Parathyroid adenoma (tissue), 2 donors: Measurements from ENCODE around the gene BTAF1.

ENCODE experiments used
- H2AFZ ChIP-seq: fragments of 300-600 bp; sonication (generic); one replicate; pipeline ENCODE4 v1.7.0; 2017; ENCODE audit warnings: antibody characterized with exemption, mild to moderate bottlenecking
- H3K27ac ChIP-seq: fragments of 300-600 bp; sonication (generic); one replicate; pipeline ENCODE4 v1.7.0; 2017
- H3K27me3 ChIP-seq: fragments of 300-600 bp; sonication (generic); one replicate; pipeline ENCODE4 v1.7.0; 2017; ENCODE audit warnings: low read length; ENCODE audit not compliant: control insufficient read depth, insufficient read depth
- H3K36me3 ChIP-seq: fragments of 300-600 bp; sonication (generic); one replicate; pipeline ENCODE4 v1.7.0; 2017; ENCODE audit warnings: low read length; ENCODE audit not compliant: control insufficient read depth, insufficient read depth
- H3K4me1 ChIP-seq: fragments of 300-600 bp; sonication (generic); one replicate; pipeline ENCODE4 v1.7.0; 2017; ENCODE audit warnings: control low read depth
- H3K4me2 ChIP-seq: fragments of 300-600 bp; sonication (generic); one replicate; pipeline ENCODE4 v1.7.0; 2017; ENCODE audit warnings: low read length
- H3K4me3 ChIP-seq: fragments of 300-600 bp; sonication (generic); one replicate; pipeline ENCODE4 v1.7.0; 2017; ENCODE audit warnings: low read depth, low read length
- H3K79me2 ChIP-seq: fragments of 300-600 bp; sonication (generic); one replicate; pipeline ENCODE4 v1.7.0; 2017; ENCODE audit warnings: control low read depth
- H3K9ac ChIP-seq: fragments of 300-600 bp; sonication (generic); one replicate; pipeline ENCODE4 v1.7.0; 2017; ENCODE audit warnings: mild to moderate bottlenecking
- H3K9me3 ChIP-seq: fragments of 300-600 bp; sonication (generic); one replicate; pipeline ENCODE4 v1.7.0; 2017; ENCODE audit warnings: low read length; ENCODE audit not compliant: control insufficient read depth
- TF ChIP-seq, protein P1 (sequence below): fragments of 300-600 bp; sonication (generic); IDR thresholded peaks from one replicate; pipeline ENCODE4 v1.7.0; 2017; ENCODE audit warnings: antibody characterized with exemption, mild to moderate bottlenecking
- donor health status: primary hyperparathyroidism.

BTAF1 gene

DNA sequence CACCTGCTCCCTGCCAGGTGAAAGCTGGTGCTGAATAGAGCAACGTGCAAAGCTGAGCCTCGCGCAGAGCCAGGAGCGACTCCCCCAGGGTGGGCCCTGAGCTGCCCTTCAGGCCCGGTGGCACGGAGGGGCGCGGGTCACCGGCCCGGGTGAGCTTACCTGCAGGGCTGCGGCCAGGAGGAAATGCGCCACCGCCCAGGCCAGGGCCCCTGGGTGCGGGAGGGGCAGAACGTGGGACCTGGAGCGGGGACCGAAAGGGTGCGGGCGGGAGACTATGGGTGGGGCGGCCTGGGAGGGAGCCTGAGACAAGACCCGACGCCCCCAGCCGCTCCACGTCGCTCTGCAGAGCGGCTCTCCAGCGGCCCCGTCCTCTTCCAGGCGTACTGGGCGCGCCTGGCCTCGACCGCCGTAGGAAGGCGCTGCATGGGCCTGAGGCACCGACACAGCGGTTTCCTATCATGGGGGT lies 122.1 kb downstream of the BTAF1 start:
- Histone ChIP-seq H3K4me3 (no peak overlapping the region), H3K36me3 (no peaks in the 10 kb centered on the region), H3K9ac (no peak overlapping the region), H3K27me3 (no peaks in the 10 kb centered on the region), H2AFZ (no peak overlapping the region), H3K9me3 (no peaks in the 10 kb centered on the region), H3K4me1 (no peaks in the 10 kb centered on the region), H3K4me2 (no peak overlapping the region), H3K79me2 (no peaks in the 10 kb centered on the region), H3K27ac (no peak overlapping the region)
- TF ChIP-seq, protein P1, sequence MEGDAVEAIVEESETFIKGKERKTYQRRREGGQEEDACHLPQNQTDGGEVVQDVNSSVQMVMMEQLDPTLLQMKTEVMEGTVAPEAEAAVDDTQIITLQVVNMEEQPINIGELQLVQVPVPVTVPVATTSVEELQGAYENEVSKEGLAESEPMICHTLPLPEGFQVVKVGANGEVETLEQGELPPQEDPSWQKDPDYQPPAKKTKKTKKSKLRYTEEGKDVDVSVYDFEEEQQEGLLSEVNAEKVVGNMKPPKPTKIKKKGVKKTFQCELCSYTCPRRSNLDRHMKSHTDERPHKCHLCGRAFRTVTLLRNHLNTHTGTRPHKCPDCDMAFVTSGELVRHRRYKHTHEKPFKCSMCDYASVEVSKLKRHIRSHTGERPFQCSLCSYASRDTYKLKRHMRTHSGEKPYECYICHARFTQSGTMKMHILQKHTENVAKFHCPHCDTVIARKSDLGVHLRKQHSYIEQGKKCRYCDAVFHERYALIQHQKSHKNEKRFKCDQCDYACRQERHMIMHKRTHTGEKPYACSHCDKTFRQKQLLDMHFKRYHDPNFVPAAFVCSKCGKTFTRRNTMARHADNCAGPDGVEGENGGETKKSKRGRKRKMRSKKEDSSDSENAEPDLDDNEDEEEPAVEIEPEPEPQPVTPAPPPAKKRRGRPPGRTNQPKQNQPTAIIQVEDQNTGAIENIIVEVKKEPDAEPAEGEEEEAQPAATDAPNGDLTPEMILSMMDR, result no peak

DNA sequence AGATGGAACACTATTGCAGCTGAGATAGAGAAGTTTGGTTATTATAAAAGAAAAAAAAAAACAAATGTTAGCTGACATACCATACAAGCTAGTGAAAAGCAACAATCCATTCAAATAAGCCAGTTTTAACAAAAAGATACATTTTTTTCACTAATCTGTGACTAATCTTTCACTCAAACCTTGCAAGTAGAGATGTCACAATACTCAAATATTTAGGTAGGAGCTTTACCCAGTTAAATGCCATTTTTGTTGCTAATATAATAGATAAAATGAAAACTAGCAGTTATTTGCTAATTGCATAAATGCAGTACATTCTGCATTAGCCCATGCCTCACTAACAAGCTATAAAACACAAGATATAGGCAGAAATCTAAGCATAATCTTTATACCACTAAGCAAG lies 123.6 kb downstream of the BTAF1 start:
- Histone ChIP-seq H3K27me3 (no peaks in the 10 kb centered on the region), H3K4me1 (no peaks in the 10 kb centered on the region), H3K4me2 (no peak overlapping the region), H3K27ac (no peak overlapping the region), H3K4me3 (no peak overlapping the region), H3K9ac (no peak overlapping the region), H3K79me2 (no peaks in the 10 kb centered on the region), H3K36me3 (no peaks in the 10 kb centered on the region), H3K9me3 (no peaks in the 10 kb centered on the region), H2AFZ (no peak overlapping the region)
- TF ChIP-seq, protein P1, result no peak

DNA sequence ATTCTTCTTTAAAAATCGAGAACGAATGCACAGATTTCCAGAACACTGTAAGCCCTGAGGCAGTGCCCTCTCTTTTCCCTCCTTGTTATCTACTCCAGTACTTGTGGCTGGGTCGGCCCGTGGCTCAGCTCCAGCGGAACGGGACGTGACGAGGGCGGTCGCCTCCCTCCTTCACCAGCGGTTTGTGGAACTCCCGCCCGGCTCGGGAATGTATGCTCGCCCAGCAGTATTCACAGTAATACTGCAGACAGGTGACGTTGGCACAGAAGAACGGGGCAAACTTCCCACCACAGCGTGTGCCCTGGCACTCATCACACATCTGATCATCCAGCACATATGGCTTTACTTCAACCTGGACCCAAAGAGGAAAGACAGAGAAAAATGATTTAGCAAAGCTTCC lies 128.5 kb downstream of the BTAF1 start:
- no peaks in the 10 kb centered on the region for H3K36me3 ChIP-seq
- H2AFZ ChIP-seq, result no peak overlapping the region
- no peak overlapping the region for H3K4me3 ChIP-seq
- TF ChIP-seq, protein P1, result no peak
- H3K27me3 ChIP-seq, result no peaks in the 10 kb centered on the region
- no peak overlapping the region for H3K4me2 ChIP-seq
- H3K9me3 ChIP-seq, result no peaks in the 10 kb centered on the region
- H3K9ac ChIP-seq, result no peak overlapping the region
- H3K79me2 ChIP-seq, result no peaks in the 10 kb centered on the region
- no peak overlapping the region for H3K27ac ChIP-seq
- H3K4me1 ChIP-seq, result no peaks in the 10 kb centered on the region

DNA sequence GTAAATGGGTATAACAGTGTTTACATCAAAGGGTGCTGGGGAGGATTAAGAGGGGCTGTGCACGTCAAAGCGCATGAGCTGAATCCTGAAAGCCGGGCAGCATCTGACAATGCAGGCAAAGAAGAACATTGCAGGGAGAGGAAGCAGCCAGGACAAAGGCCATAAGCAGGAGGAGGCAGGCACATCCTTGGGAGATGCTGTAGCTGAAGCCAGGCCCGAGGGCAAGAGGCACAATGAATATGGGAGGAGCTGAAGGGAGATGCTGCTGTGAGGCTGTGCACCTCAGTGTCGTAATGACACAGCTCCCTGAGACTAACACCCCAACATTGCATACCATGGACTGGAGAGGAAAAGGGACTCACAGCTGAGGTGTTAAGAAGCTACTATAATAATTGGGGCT lies 129.2 kb downstream of the BTAF1 start:
- TF ChIP-seq, protein P1, result no peak
- no peaks in the 10 kb centered on the region for H3K36me3 ChIP-seq
- no peak overlapping the region for H2AFZ ChIP-seq
- H3K27me3 ChIP-seq, result no peaks in the 10 kb centered on the region
- no peak overlapping the region for H3K9ac ChIP-seq
- H3K79me2 ChIP-seq, result no peaks in the 10 kb centered on the region
- H3K27ac ChIP-seq, result no peak overlapping the region
- H3K9me3 ChIP-seq, result no peaks in the 10 kb centered on the region
- H3K4me2 ChIP-seq, result no peak overlapping the region
- no peak overlapping the region for H3K4me3 ChIP-seq
- no peaks in the 10 kb centered on the region for H3K4me1 ChIP-seq

DNA sequence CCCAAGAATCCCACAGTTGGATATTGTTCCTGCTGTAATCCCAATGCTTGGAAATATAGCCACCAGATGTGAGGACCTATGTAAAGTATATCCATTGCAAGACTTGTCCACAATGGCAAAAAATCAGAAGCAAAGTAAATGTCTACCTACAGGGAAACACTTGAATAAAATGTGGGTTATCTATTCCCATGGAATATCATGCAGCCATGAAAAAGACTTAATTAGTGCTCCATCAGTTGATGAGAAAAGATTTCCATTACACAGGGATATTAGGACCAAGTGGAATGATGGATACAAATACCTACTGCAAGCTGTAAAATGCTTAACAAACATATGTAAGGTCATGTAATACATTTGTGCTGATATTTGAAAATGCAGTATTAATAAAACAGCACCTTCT lies 131.2 kb downstream of the BTAF1 start:
- no peak overlapping the region for H3K4me3 ChIP-seq
- H3K9ac ChIP-seq, result no peak overlapping the region
- no peaks in the 10 kb centered on the region for H3K9me3 ChIP-seq
- no peaks in the 10 kb centered on the region for H3K36me3 ChIP-seq
- no peak overlapping the region for H3K4me2 ChIP-seq
- no peaks in the 10 kb centered on the region for H3K79me2 ChIP-seq
- H3K27me3 ChIP-seq, result no peaks in the 10 kb centered on the region
- H3K27ac ChIP-seq, result no peak overlapping the region
- TF ChIP-seq, protein P1, result no peak
- no peaks in the 10 kb centered on the region for H3K4me1 ChIP-seq
- no peak overlapping the region for H2AFZ ChIP-seq
